ENCODE results near the gene CCDC102B.
"Not testable (repeated sequence)": the region's sequence is repeated elsewhere in the genome, so short reads cannot be mapped to it uniquely, and the experiment has no call there.

CCDC102B gene

GRCh38 chr18:68942230-68942629 lies 144.3 kb downstream of the CCDC102B start:
- H3K79me1 ChIP-seq (ENCODE audit: low read length), result no peaks in the 10 kb centered on the region

GRCh38 chr18:68943861-68944260 lies 146.0 kb downstream of the CCDC102B start:
- no CpG with 5 or more reads among the region's 2 CpGs for WGBS (ENCODE audit: extremely low coverage, insufficient coverage, low lambda C conversion rate)
- Histone ChIP-seq H3K9ac (ENCODE audit: low read length) (peak overlapping the region; percentile 24), H2BK120ac (ENCODE audit: low read depth, low read length) (peak overlapping the region; percentile 45), H2BK5ac (ENCODE audit: low read length) (peak overlapping the region; percentile 76), H3K56ac (ENCODE audit: low read length) (peak overlapping the region; percentile 39), H3K27ac (ENCODE audit: low read depth, low read length) (peak overlapping the region; percentile 78)
- not testable (repeated sequence) for H3K27me3 ChIP-seq (ENCODE audit: insufficient read depth, low read length, poor library complexity); H3K79me2 ChIP-seq (ENCODE audit: control insufficient read depth, insufficient read depth, low read length); H3K4me2 ChIP-seq (ENCODE audit: low read length); H3K36me3 ChIP-seq (ENCODE audit: control insufficient read depth, insufficient read depth, low read length); H3K4me1 ChIP-seq (ENCODE audit: control insufficient read depth, low read depth, low read length); H3K23ac ChIP-seq (ENCODE audit: low read length); H3K4me3 ChIP-seq (ENCODE audit: low read length); H4K8ac ChIP-seq (ENCODE audit: low read depth, low read length); H3K4ac ChIP-seq (ENCODE audit: low read depth, low read length); H3K79me1 ChIP-seq (ENCODE audit: low read length); H4K5ac ChIP-seq (ENCODE audit: low read length); H2BK15ac ChIP-seq (replicated peaks; ENCODE audit: low read depth); H3K18ac ChIP-seq (ENCODE audit: low read length); H2AK5ac ChIP-seq (ENCODE audit: low read length)
- peak; percentile 95 for DNase-seq

More at GRCh38 chr18:68942230-68942629, 144.3 kb downstream of the CCDC102B start:
- peak overlapping the region; percentile 79 for H3K4ac ChIP-seq (ENCODE audit: low read depth, low read length)
- peak overlapping the region; percentile 75 for H3K18ac ChIP-seq (ENCODE audit: low read length)
- H2AK5ac ChIP-seq (ENCODE audit: low read length), result no peak overlapping the region
- no peak overlapping the region for H3K4me3 ChIP-seq (ENCODE audit: low read length)
- peak overlapping the region; percentile 18 for H3K56ac ChIP-seq (ENCODE audit: low read length)
- no peak overlapping the region for H3K4me2 ChIP-seq (ENCODE audit: low read length)
- peak overlapping the region; percentile 47 for H2BK5ac ChIP-seq (ENCODE audit: low read length)
- WGBS (ENCODE audit: extremely low coverage, insufficient coverage, low lambda C conversion rate), result no CpG with 5 or more reads among the region's 7 CpGs
- no peak overlapping the region for H4K5ac ChIP-seq (ENCODE audit: low read length)
- no peak overlapping the region for H2BK15ac ChIP-seq (replicated peaks; ENCODE audit: low read depth)
- peak overlapping the region; percentile 78 for H3K27ac ChIP-seq (ENCODE audit: low read depth, low read length)
- H2BK120ac ChIP-seq (ENCODE audit: low read depth, low read length), result peak overlapping the region; percentile 82
- no peak overlapping the region for H3K23ac ChIP-seq (ENCODE audit: low read length)
- H3K36me3 ChIP-seq (ENCODE audit: control insufficient read depth, insufficient read depth, low read length), result no peaks in the 10 kb centered on the region
- DNase-seq, result peak; percentile 57
- H3K4me1 ChIP-seq (ENCODE audit: control insufficient read depth, low read depth, low read length), result peaks cover 3% of the 10 kb centered on the region
- no peaks in the 10 kb centered on the region for H3K27me3 ChIP-seq (ENCODE audit: insufficient read depth, low read length, poor library complexity)
- H3K9ac ChIP-seq (ENCODE audit: low read length), result no peak overlapping the region
- H3K79me2 ChIP-seq (ENCODE audit: control insufficient read depth, insufficient read depth, low read length), result no peaks in the 10 kb centered on the region
- H4K8ac ChIP-seq (ENCODE audit: low read depth, low read length), result no peak overlapping the region

- peak overlapping the region; percentile 76 for H2BK5ac ChIP-seq (ENCODE audit: low read length)
- peak overlapping the region; percentile 49 for H3K56ac ChIP-seq (ENCODE audit: low read length)
- no peaks in the 10 kb centered on the region for H3K79me2 ChIP-seq (ENCODE audit: control insufficient read depth, insufficient read depth, low read length)
- DNase-seq, result peak; percentile 90
- H4K8ac ChIP-seq (ENCODE audit: low read depth, low read length), result no peak overlapping the region
- no peak overlapping the region for H2AK5ac ChIP-seq (ENCODE audit: low read length)
- H3K4me2 ChIP-seq (ENCODE audit: low read length), result no peak overlapping the region
- H3K4ac ChIP-seq (ENCODE audit: low read depth, low read length), result no peak overlapping the region
- H3K9ac ChIP-seq (ENCODE audit: low read length), result peak overlapping the region; percentile 24
- no peak overlapping the region for H3K23ac ChIP-seq (ENCODE audit: low read length)
- WGBS (ENCODE audit: extremely low coverage, insufficient coverage, low lambda C conversion rate), result no CpG with 5 or more reads among the region's 1 CpG
- peaks cover 3% of the 10 kb centered on the region for H3K4me1 ChIP-seq (ENCODE audit: control insufficient read depth, low read depth, low read length)
- no peaks in the 10 kb centered on the region for H3K36me3 ChIP-seq (ENCODE audit: control insufficient read depth, insufficient read depth, low read length)
- no peak overlapping the region for H2BK120ac ChIP-seq (ENCODE audit: low read depth, low read length)
- H4K5ac ChIP-seq (ENCODE audit: low read length), result no peak overlapping the region
- H3K18ac ChIP-seq (ENCODE audit: low read length), result peak overlapping the region; percentile 41
- peak overlapping the region; percentile 78 for H3K27ac ChIP-seq (ENCODE audit: low read depth, low read length)
- no peak overlapping the region for H3K4me3 ChIP-seq (ENCODE audit: low read length)
- H3K27me3 ChIP-seq (ENCODE audit: insufficient read depth, low read length, poor library complexity), result no peaks in the 10 kb centered on the region
- H3K79me1 ChIP-seq (ENCODE audit: low read length), result no peaks in the 10 kb centered on the region
- no peak overlapping the region for H2BK15ac ChIP-seq (replicated peaks; ENCODE audit: low read depth)
Observed at GRCh38 chr18:68944330-68944729, 146.4 kb downstream of the CCDC102B start.

GRCh38 chr18:68944826-68945225 lies 146.9 kb downstream of the CCDC102B start:
- Histone ChIP-seq H3K4me2 (ENCODE audit: low read length) (no peak overlapping the region), H3K23ac (ENCODE audit: low read length) (no peak overlapping the region), H3K4me3 (ENCODE audit: low read length) (no peak overlapping the region), H2BK15ac (replicated peaks; ENCODE audit: low read depth) (no peak overlapping the region), H2BK120ac (ENCODE audit: low read depth, low read length) (peak overlapping the region; percentile 67), H3K9ac (ENCODE audit: low read length) (no peak overlapping the region), H2AK5ac (ENCODE audit: low read length) (no peak overlapping the region), H3K4me1 (ENCODE audit: control insufficient read depth, low read depth, low read length) (peaks cover 3% of the 10 kb centered on the region), H3K4ac (ENCODE audit: low read depth, low read length) (no peak overlapping the region), H3K27ac (ENCODE audit: low read depth, low read length) (peak overlapping the region; percentile 48), H3K27me3 (ENCODE audit: insufficient read depth, low read length, poor library complexity) (no peaks in the 10 kb centered on the region), H2BK5ac (ENCODE audit: low read length) (peak overlapping the region; percentile 62), H3K18ac (ENCODE audit: low read length) (peak overlapping the region; percentile 41), H3K79me2 (ENCODE audit: control insufficient read depth, insufficient read depth, low read length) (no peaks in the 10 kb centered on the region), H3K36me3 (ENCODE audit: control insufficient read depth, insufficient read depth, low read length) (no peaks in the 10 kb centered on the region), H4K8ac (ENCODE audit: low read depth, low read length) (no peak overlapping the region), H3K79me1 (ENCODE audit: low read length) (no peaks in the 10 kb centered on the region), H3K56ac (ENCODE audit: low read length) (peak overlapping the region; percentile 49), H4K5ac (ENCODE audit: low read length) (no peak overlapping the region)
- WGBS (ENCODE audit: extremely low coverage, insufficient coverage, low lambda C conversion rate), result no CpG with 5 or more reads among the region's 1 CpG
- DNase-seq, result peak; percentile 89

- Histone ChIP-seq H4K5ac (ENCODE audit: low read length) (no peak overlapping the region), H2BK5ac (ENCODE audit: low read length) (no peak overlapping the region), H3K18ac (ENCODE audit: low read length) (peak overlapping the region; percentile 68), H3K4me3 (ENCODE audit: low read length) (no peak overlapping the region), H3K36me3 (ENCODE audit: control insufficient read depth, insufficient read depth, low read length) (no peaks in the 10 kb centered on the region), H3K27ac (ENCODE audit: low read depth, low read length) (no peak overlapping the region), H3K9ac (ENCODE audit: low read length) (no peak overlapping the region), H3K27me3 (ENCODE audit: insufficient read depth, low read length, poor library complexity) (no peaks in the 10 kb centered on the region), H4K8ac (ENCODE audit: low read depth, low read length) (no peak overlapping the region), H3K79me1 (ENCODE audit: low read length) (no peaks in the 10 kb centered on the region), H2BK120ac (ENCODE audit: low read depth, low read length) (peak overlapping the region; percentile 28), H3K79me2 (ENCODE audit: control insufficient read depth, insufficient read depth, low read length) (no peaks in the 10 kb centered on the region), H3K4ac (ENCODE audit: low read depth, low read length) (no peak overlapping the region), H3K23ac (ENCODE audit: low read length) (no peak overlapping the region), H3K4me2 (ENCODE audit: low read length) (no peak overlapping the region), H3K56ac (ENCODE audit: low read length) (no peak overlapping the region), H2BK15ac (replicated peaks; ENCODE audit: low read depth) (no peak overlapping the region), H3K4me1 (ENCODE audit: control insufficient read depth, low read depth, low read length) (peaks cover 3% of the 10 kb centered on the region), H2AK5ac (ENCODE audit: low read length) (no peak overlapping the region)
- no CpG with 5 or more reads among the region's 4 CpGs for WGBS (ENCODE audit: extremely low coverage, insufficient coverage, low lambda C conversion rate)
- DNase-seq, result no peak
Observed at GRCh38 chr18:68948622-68949021, 150.7 kb downstream of the CCDC102B start.

- no peak overlapping the region for H2BK15ac ChIP-seq (replicated peaks; ENCODE audit: low read depth)
- H3K4me1 ChIP-seq (ENCODE audit: control insufficient read depth, low read depth, low read length), result no peaks in the 10 kb centered on the region
- no peak overlapping the region for H2AK5ac ChIP-seq (ENCODE audit: low read length)
- H3K27me3 ChIP-seq (ENCODE audit: insufficient read depth, low read length, poor library complexity), result no peaks in the 10 kb centered on the region
- no peak overlapping the region for H4K5ac ChIP-seq (ENCODE audit: low read length)
- H2BK5ac ChIP-seq (ENCODE audit: low read length), result no peak overlapping the region
- H3K18ac ChIP-seq (ENCODE audit: low read length), result no peak overlapping the region
- H3K4ac ChIP-seq (ENCODE audit: low read depth, low read length), result no peak overlapping the region
- no peaks in the 10 kb centered on the region for H3K79me2 ChIP-seq (ENCODE audit: control insufficient read depth, insufficient read depth, low read length)
- H3K4me2 ChIP-seq (ENCODE audit: low read length), result no peak overlapping the region
- H2BK120ac ChIP-seq (ENCODE audit: low read depth, low read length), result no peak overlapping the region
- no peaks in the 10 kb centered on the region for H3K36me3 ChIP-seq (ENCODE audit: control insufficient read depth, insufficient read depth, low read length)
- no peak overlapping the region for H3K4me3 ChIP-seq (ENCODE audit: low read length)
- no peak overlapping the region for H3K27ac ChIP-seq (ENCODE audit: low read depth, low read length)
- H3K79me1 ChIP-seq (ENCODE audit: low read length), result no peaks in the 10 kb centered on the region
- WGBS (ENCODE audit: extremely low coverage, insufficient coverage, low lambda C conversion rate), result no CpG with 5 or more reads among the region's 2 CpGs
- H4K8ac ChIP-seq (ENCODE audit: low read depth, low read length), result no peak overlapping the region
- H3K9ac ChIP-seq (ENCODE audit: low read length), result no peak overlapping the region
- DNase-seq, result no peak
- no peak overlapping the region for H3K56ac ChIP-seq (ENCODE audit: low read length)
- no peak overlapping the region for H3K23ac ChIP-seq (ENCODE audit: low read length)
Observed at GRCh38 chr18:68954738-68955137, 156.9 kb downstream of the CCDC102B start.

All from mesendoderm (in vitro differentiated cells).